GM20431 (cell line): ENCODE results near the gene DHRS13.
"Not testable (repeated sequence)": the region's sequence is repeated elsewhere in the genome, so short reads cannot be mapped to it uniquely, and the experiment has no call there.

Experiments
- in situ Hi-C: fragments of 300-500 bp; cut with MseI, MboI; formaldehyde crosslinking; loops from one replicate; pipeline ENCODE4 v1.15.0; 2020; ENCODE audit warnings: low sequenced_read_pairs; ENCODE audit not compliant: unreplicated experiment

DHRS13 gene

DNA sequence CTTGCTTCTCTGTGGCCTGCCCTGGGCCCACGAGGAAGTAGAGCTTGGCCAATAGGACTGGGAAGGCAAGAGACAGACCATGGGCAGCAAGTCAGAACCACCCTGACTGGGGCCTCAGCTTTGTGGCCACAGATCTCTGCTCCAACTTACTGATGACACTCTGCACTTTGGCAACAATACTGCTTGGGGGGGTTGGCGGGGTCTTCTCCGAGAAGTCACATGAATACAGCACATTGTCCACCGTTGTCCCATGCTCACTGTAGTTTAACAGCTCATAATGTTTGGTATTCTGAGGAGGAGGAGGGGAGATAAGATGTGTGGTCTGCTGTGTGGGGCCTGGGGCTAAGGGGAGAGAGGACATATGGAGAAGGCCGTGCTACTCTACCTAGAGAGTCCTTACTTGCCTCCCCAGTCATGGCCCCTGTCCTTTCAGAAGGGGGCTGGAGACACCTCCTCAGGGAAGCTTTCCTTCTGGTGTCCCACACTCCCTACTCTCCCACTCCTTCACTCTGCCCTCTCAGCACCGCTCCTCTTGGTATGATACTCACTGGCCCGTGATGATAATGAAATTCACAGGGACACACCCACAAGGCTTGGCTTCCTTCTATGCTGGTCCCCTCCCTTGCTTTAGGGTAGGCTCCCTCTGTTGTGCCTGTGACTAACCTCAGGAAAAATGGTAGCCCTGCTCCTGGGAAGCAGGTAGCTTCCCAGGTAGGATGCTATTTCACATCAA is 4.0 kb upstream of the DHRS13 start:
- in situ Hi-C loops, result no loop called here

- in situ Hi-C loops, result no loop called here
Observed at GRCh38 chr17:28906276-28906675, 3.4 kb upstream of the DHRS13 start.

DNA sequence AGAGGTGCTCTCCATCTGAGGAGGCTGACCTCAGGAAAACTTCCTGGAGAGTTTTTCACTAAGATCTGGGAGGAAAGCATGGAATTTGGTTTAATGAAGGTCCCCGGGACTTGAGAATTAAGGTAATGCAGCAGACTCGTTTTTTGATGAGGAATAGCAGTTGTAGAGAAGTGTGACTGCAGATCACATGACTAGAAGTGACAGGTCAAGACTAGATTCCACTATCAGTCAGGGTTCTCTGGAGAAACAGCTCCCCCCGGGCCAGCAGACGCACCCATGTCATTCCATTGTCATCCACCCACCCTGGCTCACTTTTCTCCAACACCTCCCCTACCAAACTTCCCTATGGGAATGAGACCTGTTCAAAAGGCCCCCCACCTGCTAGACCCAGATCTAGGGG is 1.9 kb upstream of the DHRS13 start:
- in situ Hi-C loops, result no loop called here

DNA sequence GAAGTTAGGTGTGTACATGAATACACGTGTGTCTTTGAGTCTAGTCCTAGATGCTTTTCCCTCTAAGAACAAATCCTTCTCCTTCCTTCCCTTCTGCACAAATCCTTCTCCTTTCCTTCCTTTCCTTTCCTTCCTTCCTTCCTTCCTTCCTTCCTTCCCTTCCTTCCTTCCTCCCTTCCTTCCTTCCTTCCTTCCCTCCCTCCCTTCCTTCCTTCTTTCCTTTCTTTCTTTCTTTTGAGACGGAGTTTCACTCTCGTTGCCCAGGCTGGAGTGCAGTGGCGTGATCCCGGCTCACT is 615 bp upstream of the DHRS13 start:
- in situ Hi-C loops, result not testable (repeated sequence)

DNA sequence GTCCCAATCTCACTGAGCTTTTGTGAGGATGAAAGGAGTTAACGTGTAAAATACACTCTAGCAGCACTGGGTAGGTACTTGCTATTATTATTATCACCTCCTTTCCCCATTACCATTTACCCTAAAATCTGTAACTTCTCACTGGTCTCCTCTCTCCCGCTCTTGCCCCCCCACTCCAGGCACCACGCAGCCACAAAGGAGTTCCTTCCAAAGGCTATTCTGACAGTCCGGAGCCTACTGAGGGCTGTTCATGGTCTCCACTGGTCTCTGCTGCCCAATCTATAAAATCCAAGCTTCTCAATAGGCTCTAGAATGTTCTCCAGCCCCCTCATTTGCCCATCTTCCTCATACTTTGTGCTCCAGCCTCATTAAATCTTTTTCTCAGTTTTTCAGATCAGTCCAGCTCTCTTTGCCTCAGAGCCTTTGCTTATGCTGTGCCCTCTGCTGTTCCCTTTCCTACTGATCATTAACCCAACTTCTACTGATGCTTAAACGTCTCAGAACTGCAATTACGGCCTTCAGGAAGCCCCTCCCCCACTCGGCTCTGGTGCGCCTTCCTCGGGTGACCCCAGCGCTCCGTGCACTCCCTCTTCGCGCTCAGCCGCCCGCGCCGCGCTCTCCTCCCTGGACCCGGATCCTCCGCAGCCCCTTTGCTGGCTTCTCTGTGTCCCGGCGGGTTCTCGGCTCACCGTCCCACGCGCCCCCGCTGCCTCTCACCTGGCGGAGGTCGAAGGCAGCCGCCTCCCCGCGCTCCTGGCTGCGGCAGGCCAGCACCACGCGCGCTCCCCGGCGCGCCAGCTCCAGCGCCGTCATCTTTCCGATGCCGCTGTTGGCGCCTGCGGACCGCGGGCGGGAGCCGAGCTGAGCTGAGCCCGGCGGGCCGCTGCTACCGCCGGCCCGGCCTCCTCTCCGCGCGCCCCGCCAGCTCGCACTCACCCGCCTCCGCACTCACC is 737 bp downstream of the DHRS13 start:
- in situ Hi-C loops, result no loop called here

- in situ Hi-C loops, result no loop called here
Observed at GRCh38 chr17:28900986-28901726, 1.7 kb downstream of the DHRS13 start.

- in situ Hi-C loops, result no loop called here
Observed at GRCh38 chr17:28899212-28899815, 3.6 kb downstream of the DHRS13 start.

- in situ Hi-C loops, result no loop called here
Observed at GRCh38 chr17:28898527-28898955, 4.3 kb downstream of the DHRS13 start.

GRCh38 chr17:28897769-28898526 is 4.9 kb downstream of the DHRS13 start:
- in situ Hi-C loops, result no loop called here

DNA sequence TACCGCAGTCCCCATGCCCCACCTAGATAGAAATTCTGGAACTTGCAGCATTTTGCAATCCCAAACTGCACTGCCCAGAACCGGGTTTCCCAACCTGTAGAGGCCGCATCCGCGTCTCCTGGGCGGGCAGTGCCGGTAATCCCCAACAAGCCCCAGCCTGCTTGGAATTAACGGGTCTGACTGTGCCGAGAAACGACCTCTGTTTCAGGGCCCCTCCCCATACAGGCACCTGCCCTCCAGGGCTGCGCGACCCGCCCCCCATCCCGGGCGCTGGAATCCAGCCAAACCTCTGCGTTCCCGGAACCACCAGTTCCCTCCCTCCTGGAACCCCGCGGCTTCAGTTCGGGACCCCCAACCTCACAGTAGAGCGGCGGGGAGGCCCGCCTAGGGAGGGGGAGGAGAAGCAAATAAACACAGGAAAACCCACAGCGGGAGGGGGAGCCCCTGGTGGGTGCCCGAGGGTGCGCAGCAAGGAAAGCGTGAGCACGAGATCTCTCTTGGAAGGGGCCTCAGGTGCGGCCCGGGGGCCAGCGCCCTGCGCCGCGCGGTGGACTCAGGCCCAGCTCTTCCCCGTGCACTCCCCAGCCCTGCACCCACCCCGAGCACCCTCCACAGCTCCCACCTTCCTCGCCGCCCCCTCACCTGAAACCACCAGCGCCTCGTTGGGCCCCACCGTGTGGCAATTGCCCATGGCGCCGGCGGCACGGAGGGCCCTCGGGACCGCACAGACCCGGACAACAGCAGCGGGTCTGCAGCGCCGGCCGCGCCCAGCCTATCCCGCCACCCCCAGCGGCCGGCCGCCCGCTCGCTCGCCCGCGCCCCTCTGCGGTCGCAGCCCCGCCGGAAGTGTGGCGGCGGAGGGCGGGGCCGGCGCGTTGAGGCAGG is 5.8 kb downstream of the DHRS13 start, which contains the start of gene FLOT2:
TSS of gene FLOT2 (minus strand) at position 850 of the 885 bp plus-strand sequence. CDS start at position 691, 159 bp downstream.
- in situ Hi-C loops, result no loop called here

GRCh38 chr17:28896491-28896883 is 6.4 kb downstream of the DHRS13 start:
- in situ Hi-C loops, result no loop called here

GRCh38 chr17:28895794-28896447 is 7.0 kb downstream of the DHRS13 start:
- in situ Hi-C loops, result no loop called here

- in situ Hi-C loops, result not testable (repeated sequence)
Observed at GRCh38 chr17:28893248-28894183, 9.4 kb downstream of the DHRS13 start.

DNA sequence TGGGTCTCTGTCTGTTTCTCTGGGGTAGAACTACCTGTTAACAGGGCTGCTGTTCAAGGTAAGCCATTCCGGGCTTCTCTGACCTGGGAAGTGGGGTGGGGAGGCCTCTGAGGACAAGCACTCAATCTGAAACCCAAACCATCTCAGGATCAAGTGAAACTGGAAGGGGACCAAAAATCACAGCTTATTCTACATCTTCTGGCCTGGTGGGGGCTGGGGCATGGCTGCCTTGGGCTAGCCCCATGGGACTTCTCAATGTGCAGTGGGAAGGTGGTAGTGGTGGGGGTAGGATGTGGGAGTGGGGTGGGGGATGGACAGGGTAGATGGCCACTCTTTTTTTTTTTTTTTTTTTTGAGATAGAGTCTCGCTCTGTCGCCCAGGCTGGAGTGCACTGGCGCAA is 10.9 kb downstream of the DHRS13 start:
- in situ Hi-C loops, result no loop called here

GRCh38 chr17:28891201-28891600 is 11.7 kb downstream of the DHRS13 start:
- in situ Hi-C loops, result no loop called here

GRCh38 chr17:28889996-28890395 is 12.9 kb downstream of the DHRS13 start:
- in situ Hi-C loops, result no loop called here

- in situ Hi-C loops, result no loop called here
Observed at GRCh38 chr17:28888832-28889231, 14.0 kb downstream of the DHRS13 start.
